Testis (tissue), 2 donors: ENCODE measurements around the gene CCDC80.

Source experiments
- CTCF ChIP-seq, 3 experiments: fragments of 450-650 bp in 2 of 3; fragments of 200-600 bp in 1 of 3; sonication (generic) in 1 of 3; IDR thresholded peaks; one replicate each; pipeline ENCODE4 v1.5.1; 2016 to 2019; ENCODE audit warnings: antibody characterized with exemption in 3 of 3, mild to moderate bottlenecking in 2 of 3, moderate library complexity in 1 of 3
- POLR2A ChIP-seq: fragments of 450-650 bp; IDR thresholded peaks from one replicate; pipeline ENCODE4 v1.6.1; 2017; ENCODE audit warnings: antibody characterized with exemption, mild to moderate bottlenecking, moderate library complexity

DNA sequence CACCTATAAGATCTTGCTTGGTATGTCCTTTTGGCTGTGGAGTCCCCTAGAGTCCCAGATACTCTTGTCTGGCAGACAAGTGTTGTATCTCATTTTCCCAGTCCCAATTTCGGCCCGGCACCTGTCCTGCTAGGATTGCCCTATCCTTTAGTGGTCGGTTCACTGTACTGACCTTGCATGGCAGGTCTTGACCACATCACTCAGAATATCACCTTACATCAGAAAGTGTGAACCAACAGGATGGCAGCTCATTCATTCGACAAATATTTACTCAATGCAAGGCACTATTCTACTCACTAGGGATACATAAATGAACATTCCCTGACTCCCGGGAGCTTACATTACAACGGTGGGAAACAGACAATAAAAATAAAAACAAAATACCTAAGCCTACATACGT is 5.7 kb upstream of the CCDC80 start:
- TF ChIP-seq CTCF (IDR thresholded peaks at IDR 0.05) (no peak), POLR2A (no peak)
